ENCODE results near the gene GRIN2D. TPM values are rescaled to one million over a fixed set of nuclear protein-coding genes. Genes with fewer than 3 reads are reported as not detected.

Gene GRIN2D
- total RNA-seq, 1 experiment from 2014 or later = 23.0 TPM

DNA sequence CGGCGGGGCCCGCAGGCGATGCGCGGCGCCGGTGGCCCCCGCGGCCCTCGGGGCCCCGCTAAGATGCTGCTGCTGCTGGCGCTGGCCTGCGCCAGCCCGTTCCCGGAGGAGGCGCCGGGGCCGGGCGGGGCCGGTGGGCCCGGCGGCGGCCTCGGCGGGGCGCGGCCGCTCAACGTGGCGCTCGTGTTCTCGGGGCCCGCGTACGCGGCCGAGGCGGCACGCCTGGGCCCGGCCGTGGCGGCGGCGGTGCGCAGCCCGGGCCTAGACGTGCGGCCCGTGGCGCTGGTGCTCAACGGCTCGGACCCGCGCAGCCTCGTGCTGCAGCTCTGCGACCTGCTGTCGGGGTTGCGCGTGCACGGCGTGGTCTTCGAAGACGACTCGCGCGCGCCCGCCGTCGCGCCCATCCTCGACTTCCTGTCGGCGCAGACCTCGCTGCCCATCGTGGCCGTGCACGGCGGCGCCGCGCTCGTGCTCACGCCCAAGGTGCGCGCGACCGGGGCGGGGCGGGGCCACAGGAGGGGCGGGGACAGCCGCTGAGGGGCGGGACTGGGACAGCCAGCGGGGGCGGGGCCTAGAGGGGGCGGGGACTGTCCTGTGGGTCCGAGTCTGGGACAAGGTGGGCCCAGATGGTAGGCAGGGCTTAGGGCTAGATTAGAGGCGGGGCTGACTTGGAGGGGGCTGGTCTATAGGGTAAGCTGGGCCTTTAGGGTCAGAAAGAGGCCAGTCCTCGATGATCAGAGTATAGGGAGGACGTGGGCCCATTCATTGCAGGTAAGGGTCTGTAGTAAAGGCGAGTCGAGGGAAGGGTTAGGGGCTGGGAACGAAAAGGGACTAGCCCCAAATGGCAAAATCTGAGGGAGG is 5.1 kb downstream of the GRIN2D start (continued):
- TF ChIP-seq, protein P1, sequence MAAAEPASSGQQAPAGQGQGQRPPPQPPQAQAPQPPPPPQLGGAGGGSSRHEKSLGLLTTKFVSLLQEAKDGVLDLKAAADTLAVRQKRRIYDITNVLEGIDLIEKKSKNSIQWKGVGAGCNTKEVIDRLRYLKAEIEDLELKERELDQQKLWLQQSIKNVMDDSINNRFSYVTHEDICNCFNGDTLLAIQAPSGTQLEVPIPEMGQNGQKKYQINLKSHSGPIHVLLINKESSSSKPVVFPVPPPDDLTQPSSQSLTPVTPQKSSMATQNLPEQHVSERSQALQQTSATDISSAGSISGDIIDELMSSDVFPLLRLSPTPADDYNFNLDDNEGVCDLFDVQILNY (CRISPR knock-in tag; IDR thresholded peaks at IDR 0.05) = peak; percentile 77; the same call in 1 of the 2 replicates
- TF ChIP-seq, protein P2, sequence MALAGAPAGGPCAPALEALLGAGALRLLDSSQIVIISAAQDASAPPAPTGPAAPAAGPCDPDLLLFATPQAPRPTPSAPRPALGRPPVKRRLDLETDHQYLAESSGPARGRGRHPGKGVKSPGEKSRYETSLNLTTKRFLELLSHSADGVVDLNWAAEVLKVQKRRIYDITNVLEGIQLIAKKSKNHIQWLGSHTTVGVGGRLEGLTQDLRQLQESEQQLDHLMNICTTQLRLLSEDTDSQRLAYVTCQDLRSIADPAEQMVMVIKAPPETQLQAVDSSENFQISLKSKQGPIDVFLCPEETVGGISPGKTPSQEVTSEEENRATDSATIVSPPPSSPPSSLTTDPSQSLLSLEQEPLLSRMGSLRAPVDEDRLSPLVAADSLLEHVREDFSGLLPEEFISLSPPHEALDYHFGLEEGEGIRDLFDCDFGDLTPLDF (CRISPR knock-in tag; IDR thresholded peaks at IDR 0.05) = no peak
- TF ChIP-seq CBFB (CRISPR knock-in tag; IDR thresholded peaks at IDR 0.05; ENCODE audit: low read depth) (no peak), TEAD1 (CRISPR knock-in tag; IDR thresholded peaks at IDR 0.05) (0 out of 2 replicates have a peak, but pooled peaks have one; percentile 37), ZNF671 (CRISPR knock-in tag; IDR thresholded peaks at IDR 0.05) (no peak), GTF2I (CRISPR knock-in tag; conservative IDR thresholded peaks at IDR 0.05) (no peak), FOXJ3 (CRISPR knock-in tag; IDR thresholded peaks at IDR 0.05; ENCODE audit: borderline replicate concordance) (no peak), CREM (CRISPR knock-in tag; IDR thresholded peaks at IDR 0.05) (peak; percentile 33; the same call in 1 of the 2 replicates), FOXP1 (CRISPR knock-in tag; IDR thresholded peaks at IDR 0.05; ENCODE audit: borderline replicate concordance) (peak; percentile 95), JUN (CRISPR knock-in tag; IDR thresholded peaks at IDR 0.05) (no peak), EMX1 (CRISPR knock-in tag; IDR thresholded peaks at IDR 0.05) (no peak)
- TF ChIP-seq, protein P3, sequence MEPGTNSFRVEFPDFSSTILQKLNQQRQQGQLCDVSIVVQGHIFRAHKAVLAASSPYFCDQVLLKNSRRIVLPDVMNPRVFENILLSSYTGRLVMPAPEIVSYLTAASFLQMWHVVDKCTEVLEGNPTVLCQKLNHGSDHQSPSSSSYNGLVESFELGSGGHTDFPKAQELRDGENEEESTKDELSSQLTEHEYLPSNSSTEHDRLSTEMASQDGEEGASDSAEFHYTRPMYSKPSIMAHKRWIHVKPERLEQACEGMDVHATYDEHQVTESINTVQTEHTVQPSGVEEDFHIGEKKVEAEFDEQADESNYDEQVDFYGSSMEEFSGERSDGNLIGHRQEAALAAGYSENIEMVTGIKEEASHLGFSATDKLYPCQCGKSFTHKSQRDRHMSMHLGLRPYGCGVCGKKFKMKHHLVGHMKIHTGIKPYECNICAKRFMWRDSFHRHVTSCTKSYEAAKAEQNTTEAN (CRISPR knock-in tag; IDR thresholded peaks at IDR 0.05) = no peak
- TF ChIP-seq, protein P4, sequence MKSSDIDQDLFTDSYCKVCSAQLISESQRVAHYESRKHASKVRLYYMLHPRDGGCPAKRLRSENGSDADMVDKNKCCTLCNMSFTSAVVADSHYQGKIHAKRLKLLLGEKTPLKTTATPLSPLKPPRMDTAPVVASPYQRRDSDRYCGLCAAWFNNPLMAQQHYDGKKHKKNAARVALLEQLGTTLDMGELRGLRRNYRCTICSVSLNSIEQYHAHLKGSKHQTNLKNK (CRISPR knock-in tag; IDR thresholded peaks at IDR 0.05) = no peak
- TF ChIP-seq, protein P5, sequence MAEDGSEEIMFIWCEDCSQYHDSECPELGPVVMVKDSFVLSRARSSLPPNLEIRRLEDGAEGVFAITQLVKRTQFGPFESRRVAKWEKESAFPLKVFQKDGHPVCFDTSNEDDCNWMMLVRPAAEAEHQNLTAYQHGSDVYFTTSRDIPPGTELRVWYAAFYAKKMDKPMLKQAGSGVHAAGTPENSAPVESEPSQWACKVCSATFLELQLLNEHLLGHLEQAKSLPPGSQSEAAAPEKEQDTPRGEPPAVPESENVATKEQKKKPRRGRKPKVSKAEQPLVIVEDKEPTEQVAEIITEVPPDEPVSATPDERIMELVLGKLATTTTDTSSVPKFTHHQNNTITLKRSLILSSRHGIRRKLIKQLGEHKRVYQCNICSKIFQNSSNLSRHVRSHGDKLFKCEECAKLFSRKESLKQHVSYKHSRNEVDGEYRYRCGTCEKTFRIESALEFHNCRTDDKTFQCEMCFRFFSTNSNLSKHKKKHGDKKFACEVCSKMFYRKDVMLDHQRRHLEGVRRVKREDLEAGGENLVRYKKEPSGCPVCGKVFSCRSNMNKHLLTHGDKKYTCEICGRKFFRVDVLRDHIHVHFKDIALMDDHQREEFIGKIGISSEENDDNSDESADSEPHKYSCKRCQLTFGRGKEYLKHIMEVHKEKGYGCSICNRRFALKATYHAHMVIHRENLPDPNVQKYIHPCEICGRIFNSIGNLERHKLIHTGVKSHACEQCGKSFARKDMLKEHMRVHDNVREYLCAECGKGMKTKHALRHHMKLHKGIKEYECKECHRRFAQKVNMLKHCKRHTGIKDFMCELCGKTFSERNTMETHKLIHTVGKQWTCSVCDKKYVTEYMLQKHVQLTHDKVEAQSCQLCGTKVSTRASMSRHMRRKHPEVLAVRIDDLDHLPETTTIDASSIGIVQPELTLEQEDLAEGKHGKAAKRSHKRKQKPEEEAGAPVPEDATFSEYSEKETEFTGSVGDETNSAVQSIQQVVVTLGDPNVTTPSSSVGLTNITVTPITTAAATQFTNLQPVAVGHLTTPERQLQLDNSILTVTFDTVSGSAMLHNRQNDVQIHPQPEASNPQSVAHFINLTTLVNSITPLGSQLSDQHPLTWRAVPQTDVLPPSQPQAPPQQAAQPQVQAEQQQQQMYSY (CRISPR knock-in tag; IDR thresholded peaks at IDR 0.05) = no peak
- TF ChIP-seq, protein P6, sequence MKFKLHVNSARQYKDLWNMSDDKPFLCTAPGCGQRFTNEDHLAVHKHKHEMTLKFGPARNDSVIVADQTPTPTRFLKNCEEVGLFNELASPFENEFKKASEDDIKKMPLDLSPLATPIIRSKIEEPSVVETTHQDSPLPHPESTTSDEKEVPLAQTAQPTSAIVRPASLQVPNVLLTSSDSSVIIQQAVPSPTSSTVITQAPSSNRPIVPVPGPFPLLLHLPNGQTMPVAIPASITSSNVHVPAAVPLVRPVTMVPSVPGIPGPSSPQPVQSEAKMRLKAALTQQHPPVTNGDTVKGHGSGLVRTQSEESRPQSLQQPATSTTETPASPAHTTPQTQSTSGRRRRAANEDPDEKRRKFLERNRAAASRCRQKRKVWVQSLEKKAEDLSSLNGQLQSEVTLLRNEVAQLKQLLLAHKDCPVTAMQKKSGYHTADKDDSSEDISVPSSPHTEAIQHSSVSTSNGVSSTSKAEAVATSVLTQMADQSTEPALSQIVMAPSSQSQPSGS (CRISPR knock-in tag; IDR thresholded peaks at IDR 0.05; ENCODE audit: borderline replicate concordance, low read depth) = no peak
- TF ChIP-seq, protein P7, sequence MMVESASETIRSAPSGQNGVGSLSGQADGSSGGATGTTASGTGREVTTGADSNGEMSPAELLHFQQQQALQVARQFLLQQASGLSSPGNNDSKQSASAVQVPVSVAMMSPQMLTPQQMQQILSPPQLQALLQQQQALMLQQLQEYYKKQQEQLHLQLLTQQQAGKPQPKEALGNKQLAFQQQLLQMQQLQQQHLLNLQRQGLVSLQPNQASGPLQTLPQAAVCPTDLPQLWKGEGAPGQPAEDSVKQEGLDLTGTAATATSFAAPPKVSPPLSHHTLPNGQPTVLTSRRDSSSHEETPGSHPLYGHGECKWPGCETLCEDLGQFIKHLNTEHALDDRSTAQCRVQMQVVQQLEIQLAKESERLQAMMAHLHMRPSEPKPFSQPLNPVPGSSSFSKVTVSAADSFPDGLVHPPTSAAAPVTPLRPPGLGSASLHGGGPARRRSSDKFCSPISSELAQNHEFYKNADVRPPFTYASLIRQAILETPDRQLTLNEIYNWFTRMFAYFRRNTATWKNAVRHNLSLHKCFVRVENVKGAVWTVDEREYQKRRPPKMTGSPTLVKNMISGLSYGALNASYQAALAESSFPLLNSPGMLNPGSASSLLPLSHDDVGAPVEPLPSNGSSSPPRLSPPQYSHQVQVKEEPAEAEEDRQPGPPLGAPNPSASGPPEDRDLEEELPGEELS (CRISPR knock-in tag; IDR thresholded peaks at IDR 0.05) = peak; percentile 98
- TF ChIP-seq, protein P8, sequence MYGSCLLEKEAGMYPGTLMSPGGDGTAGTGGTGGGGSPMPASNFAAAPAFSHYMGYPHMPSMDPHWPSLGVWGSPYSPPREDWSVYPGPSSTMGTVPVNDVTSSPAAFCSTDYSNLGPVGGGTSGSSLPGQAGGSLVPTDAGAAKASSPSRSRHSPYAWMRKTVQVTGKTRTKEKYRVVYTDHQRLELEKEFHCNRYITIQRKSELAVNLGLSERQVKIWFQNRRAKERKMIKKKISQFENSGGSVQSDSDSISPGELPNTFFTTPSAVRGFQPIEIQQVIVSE (CRISPR knock-in tag; IDR thresholded peaks at IDR 0.05; ENCODE audit: borderline replicate concordance) = no peak
- TF ChIP-seq, protein P9, sequence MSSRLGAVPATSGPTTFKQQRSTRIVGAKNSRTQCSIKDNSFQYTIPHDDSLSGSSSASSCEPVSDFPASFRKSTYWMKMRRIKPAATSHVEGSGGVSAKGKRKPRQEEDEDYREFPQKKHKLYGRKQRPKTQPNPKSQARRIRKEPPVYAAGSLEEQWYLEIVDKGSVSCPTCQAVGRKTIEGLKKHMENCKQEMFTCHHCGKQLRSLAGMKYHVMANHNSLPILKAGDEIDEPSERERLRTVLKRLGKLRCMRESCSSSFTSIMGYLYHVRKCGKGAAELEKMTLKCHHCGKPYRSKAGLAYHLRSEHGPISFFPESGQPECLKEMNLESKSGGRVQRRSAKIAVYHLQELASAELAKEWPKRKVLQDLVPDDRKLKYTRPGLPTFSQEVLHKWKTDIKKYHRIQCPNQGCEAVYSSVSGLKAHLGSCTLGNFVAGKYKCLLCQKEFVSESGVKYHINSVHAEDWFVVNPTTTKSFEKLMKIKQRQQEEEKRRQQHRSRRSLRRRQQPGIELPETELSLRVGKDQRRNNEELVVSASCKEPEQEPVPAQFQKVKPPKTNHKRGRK (CRISPR knock-in tag; IDR thresholded peaks at IDR 0.05; ENCODE audit: borderline replicate concordance) = no peak
- TF ChIP-seq, protein P10, sequence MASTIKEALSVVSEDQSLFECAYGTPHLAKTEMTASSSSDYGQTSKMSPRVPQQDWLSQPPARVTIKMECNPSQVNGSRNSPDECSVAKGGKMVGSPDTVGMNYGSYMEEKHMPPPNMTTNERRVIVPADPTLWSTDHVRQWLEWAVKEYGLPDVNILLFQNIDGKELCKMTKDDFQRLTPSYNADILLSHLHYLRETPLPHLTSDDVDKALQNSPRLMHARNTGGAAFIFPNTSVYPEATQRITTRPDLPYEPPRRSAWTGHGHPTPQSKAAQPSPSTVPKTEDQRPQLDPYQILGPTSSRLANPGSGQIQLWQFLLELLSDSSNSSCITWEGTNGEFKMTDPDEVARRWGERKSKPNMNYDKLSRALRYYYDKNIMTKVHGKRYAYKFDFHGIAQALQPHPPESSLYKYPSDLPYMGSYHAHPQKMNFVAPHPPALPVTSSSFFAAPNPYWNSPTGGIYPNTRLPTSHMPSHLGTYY (CRISPR knock-in tag; IDR thresholded peaks at IDR 0.05) = no peak
- TF ChIP-seq, protein P11, sequence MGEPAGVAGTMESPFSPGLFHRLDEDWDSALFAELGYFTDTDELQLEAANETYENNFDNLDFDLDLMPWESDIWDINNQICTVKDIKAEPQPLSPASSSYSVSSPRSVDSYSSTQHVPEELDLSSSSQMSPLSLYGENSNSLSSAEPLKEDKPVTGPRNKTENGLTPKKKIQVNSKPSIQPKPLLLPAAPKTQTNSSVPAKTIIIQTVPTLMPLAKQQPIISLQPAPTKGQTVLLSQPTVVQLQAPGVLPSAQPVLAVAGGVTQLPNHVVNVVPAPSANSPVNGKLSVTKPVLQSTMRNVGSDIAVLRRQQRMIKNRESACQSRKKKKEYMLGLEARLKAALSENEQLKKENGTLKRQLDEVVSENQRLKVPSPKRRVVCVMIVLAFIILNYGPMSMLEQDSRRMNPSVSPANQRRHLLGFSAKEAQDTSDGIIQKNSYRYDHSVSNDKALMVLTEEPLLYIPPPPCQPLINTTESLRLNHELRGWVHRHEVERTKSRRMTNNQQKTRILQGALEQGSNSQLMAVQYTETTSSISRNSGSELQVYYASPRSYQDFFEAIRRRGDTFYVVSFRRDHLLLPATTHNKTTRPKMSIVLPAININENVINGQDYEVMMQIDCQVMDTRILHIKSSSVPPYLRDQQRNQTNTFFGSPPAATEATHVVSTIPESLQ (CRISPR knock-in tag; IDR thresholded peaks at IDR 0.05) = no peak
